HG03575 (cell line): ENCODE results near the gene SLC35F3.
A peak's percentile ranks its signal among the peaks of the same experiment; 100 is the strongest.
"Not testable (repeated sequence)": the region's sequence is repeated elsewhere in the genome, so short reads cannot be mapped to it uniquely, and the experiment has no call there.

ENCODE experiments used
- ATAC-seq: cut with Tn5 transposase; IDR thresholded peaks from one replicate; pipeline ENCODE4 v1.9.1; 2021; ENCODE audit not compliant: unreplicated experiment, insufficient number of reproducible peaks, low FRiP score; ENCODE audit errors: extremely low read depth

The SLC35F3 gene

GRCh38 chr1:233904633-233905415 is at the start of gene SLC35F3:
Gene SLC35F3, plus strand, starts transcription at chr1:233904676.
- no peak for ATAC-seq

GRCh38 chr1:233859446-233859845 is 45.0 kb upstream of the SLC35F3 start:
- no peak for ATAC-seq

DNA sequence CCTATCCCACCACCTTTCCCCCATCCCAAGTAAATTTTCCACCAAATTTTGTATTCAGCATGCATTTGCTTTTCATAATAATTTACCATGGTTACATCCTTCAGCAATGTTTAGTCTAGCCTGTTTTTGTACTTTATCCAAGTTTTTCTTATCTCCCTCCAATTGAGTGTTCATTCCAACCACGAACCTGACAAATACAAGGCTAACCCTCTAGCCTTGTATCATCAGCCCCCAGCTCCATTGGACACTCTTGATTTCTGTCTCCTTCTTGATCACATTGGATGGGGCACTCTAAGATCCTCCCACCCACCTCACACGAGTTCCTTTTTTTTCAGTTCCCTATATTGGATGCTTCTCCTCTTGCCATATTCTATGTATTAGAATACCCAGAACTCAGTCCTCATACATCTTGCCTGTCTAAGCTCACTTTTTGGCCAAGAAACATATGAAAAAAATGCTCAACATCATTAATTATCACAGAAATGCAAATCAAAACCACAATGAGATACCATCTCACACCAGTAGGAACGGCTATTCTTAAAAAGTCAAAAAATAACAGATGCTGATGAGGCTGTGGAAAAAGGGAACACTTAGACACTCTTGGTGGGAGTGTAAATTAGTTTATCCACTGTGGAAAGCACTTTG is 40.5 kb upstream of the SLC35F3 start:
- ATAC-seq = no peak

- no peak for ATAC-seq
Measured at GRCh38 chr1:233864578-233864977, 39.9 kb upstream of the SLC35F3 start.

DNA sequence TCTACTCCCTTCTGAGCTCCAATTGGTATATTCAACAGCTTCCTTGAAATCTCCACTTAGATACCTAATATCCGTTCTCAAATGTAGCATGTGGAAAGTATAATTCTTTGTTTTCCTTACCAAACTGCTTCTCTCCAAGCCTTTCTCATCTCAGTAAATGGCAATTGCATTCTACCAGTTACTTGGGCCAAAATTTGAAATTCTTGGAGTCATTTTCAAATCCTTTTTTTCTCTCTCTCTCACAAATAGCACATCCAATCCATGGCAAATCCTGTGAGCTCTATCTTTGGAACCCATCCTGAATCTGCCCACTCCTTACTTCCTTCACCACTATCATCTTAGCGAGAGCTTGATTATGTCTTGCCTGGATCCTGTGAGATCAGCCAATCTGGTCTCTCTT is 39.3 kb upstream of the SLC35F3 start:
- ATAC-seq = no peak

GRCh38 chr1:233865902-233866301 is 38.6 kb upstream of the SLC35F3 start:
- ATAC-seq = no peak

DNA sequence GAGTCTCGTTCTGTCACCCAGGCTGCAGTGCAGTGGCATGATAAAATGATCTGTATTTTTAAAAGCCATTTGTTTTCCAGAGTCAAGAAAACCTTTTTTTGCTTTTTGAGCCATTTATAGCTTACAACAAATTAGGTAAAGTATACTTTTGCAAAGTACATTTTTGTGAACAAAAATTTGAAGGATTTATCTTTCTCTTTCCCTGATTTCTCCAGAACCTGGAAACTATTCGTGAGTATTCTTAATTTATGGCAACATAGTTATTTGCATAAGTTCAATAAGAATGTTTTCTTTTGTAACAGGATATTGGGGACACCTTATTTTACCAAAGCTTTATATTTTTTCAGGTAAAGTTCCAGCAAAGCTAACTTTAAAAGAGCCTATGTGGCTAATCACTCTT is 37.4 kb upstream of the SLC35F3 start:
- ATAC-seq = no peak

DNA sequence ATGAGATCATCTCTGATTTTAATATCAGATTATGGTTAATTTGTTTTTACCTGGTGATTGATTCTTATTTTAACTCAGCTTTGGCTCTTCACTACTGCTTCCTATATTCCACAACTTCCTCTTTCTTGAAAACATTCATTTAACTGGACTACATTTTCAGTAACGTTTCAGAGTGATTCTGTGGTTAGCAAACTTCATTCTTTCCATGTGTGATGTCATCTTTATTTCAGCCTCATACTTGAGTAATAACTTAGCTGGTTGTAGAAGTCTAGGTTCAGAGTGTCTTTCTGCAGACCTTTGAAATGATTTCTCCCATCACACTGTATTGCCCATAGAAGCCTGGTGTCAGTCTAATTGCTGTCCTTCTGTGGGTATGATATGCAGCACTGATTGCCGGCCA is 36.0 kb upstream of the SLC35F3 start:
- ATAC-seq = no peak

DNA sequence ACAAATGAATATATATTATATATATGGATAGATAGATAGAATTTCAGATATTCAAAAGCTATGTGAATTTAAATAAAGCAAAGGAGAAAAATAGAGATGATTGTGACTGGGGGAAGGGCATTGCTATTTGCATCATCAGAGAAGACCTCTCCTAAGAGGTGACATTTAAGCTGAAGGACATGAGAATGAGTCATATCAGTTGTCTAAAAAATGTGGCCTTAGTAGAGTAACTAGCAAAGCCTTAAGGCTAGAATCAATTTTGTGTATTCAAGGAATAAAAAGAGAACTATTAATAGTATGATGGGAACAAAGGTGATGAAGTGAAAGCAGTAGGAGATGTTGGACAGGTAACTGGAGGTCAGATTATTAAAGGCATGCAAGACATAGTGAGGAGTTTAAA is 34.8 kb upstream of the SLC35F3 start:
- no peak for ATAC-seq

- ATAC-seq = no peak
Measured at GRCh38 chr1:233873666-233874065, 30.8 kb upstream of the SLC35F3 start.

DNA sequence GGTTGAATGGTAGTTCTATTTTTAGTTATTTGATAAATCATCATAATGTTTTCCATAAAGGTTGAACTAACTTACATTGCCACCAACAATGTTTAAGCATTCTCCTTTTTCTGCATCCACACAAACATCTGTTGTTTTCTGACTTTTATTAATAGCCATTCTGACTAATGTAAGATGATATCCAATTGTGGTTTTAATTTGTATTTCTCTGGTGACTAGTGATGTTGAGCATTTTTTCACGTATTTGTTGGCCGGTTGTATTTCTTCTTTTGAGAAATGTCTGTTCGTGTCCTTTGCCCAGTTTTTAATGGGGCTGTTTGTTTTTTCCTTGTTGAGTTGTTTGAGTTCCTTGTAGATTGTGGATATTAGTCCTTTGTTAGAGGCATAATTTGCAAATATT is 24.6 kb upstream of the SLC35F3 start:
- no peak for ATAC-seq

GRCh38 chr1:233883671-233884070 is 20.8 kb upstream of the SLC35F3 start:
- ATAC-seq = no peak

DNA sequence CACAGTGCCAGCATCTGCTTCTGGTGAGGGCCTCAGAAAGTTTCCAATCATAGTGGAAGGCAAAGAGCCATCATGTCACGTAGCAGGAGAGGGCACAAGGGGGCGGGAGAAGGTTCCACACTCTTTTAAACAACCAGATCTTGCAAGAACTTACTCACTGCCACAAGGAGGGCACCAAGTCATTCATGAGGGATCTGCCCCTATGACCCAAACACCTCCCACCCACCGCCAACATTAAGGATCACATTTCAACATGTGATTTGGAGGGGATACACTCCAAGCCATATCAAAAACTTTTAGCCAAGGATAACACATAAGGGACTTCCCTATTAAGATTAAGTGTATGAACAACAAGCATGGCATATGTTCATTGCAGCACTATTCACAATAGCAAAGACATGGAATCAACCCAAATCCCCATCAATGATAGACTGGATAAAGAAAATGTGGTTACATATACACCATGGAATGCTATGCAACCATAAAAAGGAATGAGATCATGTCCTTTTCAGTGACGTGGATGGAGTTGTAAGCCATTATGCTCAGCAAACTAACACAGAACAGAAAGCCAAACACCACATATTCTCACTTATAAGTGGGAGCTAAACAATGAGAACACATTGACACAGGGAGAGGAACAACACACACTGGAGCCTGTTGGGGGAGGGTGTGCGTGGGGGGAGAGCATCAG is 19.9 kb upstream of the SLC35F3 start:
- no peak for ATAC-seq

GRCh38 chr1:233885196-233885920 is 19.1 kb upstream of the SLC35F3 start:
- ATAC-seq = no peak

GRCh38 chr1:233891151-233891550 is 13.3 kb upstream of the SLC35F3 start:
- not testable (repeated sequence) for ATAC-seq

GRCh38 chr1:233897325-233898162 is 6.9 kb upstream of the SLC35F3 start:
- peak; percentile 99 for ATAC-seq

DNA sequence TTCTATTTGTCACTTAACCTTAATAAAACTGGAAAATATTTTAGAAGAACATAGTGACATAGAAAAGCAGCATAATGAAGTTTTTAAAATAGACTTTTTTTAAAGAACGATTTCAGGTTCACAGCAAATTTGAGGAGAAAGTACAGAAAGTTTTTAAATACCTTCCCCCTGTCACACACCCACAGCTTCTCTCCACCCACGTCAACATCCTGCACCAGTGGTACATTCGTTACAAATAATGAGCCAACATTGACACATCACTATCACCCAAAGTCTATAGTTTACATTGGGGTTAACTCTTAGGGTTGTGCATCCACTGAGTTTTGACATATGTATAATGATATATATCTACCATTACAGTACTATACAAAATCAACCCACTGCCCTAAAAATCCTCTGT is 3.0 kb upstream of the SLC35F3 start:
- no peak for ATAC-seq

DNA sequence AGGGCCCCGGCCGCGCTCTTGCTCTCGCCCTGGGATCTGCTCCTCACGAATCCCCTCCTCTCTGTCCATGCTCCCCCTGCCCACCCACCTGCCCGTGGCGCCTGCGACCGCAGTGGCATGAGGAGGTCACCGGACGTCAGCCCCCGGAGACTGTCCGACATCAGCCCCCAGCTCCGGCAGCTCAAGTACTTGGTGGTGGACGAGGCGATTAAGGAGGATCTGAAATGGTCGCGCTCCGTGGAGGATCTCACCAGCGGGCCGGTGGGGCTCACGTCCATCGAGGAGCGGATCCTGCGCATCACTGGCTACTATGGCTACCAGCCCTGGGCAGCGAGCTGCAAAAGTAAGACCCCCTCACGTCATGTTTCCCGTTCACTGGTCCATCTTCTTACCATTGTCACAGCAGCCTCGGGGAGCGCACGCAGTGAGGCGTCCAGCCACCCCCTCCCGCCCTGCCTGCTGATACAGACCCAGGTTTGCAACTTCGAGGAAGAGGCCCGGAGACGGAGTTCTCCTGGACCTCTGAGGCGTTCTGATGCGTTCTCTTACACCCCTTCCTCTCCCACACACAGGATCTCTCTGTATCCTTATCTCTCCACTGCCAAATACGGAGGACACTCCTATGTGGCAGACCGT is 1.1 kb downstream of the SLC35F3 start:
- no peak for ATAC-seq
